Activated CD4-positive, alpha-beta T cell treated with anti-CD3 and anti-CD28 coated beads for 36 hours (primary cell): ENCODE data around the gene GMPPB. TPM values are rescaled to one million over a fixed set of nuclear protein-coding genes. Genes with fewer than 3 reads are reported as not detected.
"Not testable (repeated sequence)": the region's sequence is repeated elsewhere in the genome, so short reads cannot be mapped to it uniquely, and the experiment has no call there.

Source experiments
- ATAC-seq: fragments of 200-7000 bp; cut with Tn5 transposase; one replicate; pipeline ENCODE4 v1.10.0; 2021; ENCODE audit warnings: mild to moderate bottlenecking, moderate library complexity
- CTCF ChIA-PET: fragments of 350-600 bp; sonication (Branson Sonifier 250); formaldehyde crosslinking; loops from one replicate; lab custom pipeline; 2021; ENCODE audit warnings: antibody characterized with exemption; lab: Charles Lee
- POLR2A ChIA-PET: fragments of 350-600 bp; sonication (Branson Sonifier 250); formaldehyde crosslinking; loops from one replicate; lab custom pipeline; 2021; ENCODE audit warnings: antibody characterized with exemption, inconsistent platforms; lab: Charles Lee
- DNase-seq: peaks from one replicate; pipeline ENCODE4 v3.0.0-alpha.2; 2020
- H3K27ac Mint-ChIP-seq: one replicate; pipeline ENCODE4 v1.8.0; 2021; ENCODE audit warnings: mixed read lengths
- H3K27me3 Mint-ChIP-seq: one replicate; pipeline ENCODE4 v1.8.0; 2021; ENCODE audit warnings: mixed read lengths
- H3K36me3 Mint-ChIP-seq: one replicate; pipeline ENCODE4 v1.8.0; 2021; ENCODE audit warnings: low read depth, mixed read lengths
- H3K4me1 Mint-ChIP-seq: one replicate; pipeline ENCODE4 v1.8.0; 2021; ENCODE audit warnings: mixed read lengths
- H3K4me3 Mint-ChIP-seq: one replicate; pipeline ENCODE4 v1.8.0; 2021; ENCODE audit warnings: mild to moderate bottlenecking, moderate library complexity, mixed read lengths
- H3K9me3 Mint-ChIP-seq: one replicate; pipeline ENCODE4 v1.8.0; 2021; ENCODE audit warnings: low read depth, mixed read lengths
- intact Hi-C, 2 experiments: fragments of 100-400 bp; cut with DNase I in 1 of 2; cut with micrococcal nuclease in 1 of 2; formaldehyde crosslinking; loops; one replicate each; pipeline versions ENCODE4 v1.14.2 to v1.15.1; 2022 to 2024; cut with DNase I, micrococcal nuclease
- total RNA-seq, 2 experiments: library from RNA; stranded (reverse); gene quantifications; one replicate each; pipeline ENCODE4 v1.2.3, GENCODE V29; 2021

Gene GMPPB
- total RNA-seq, 2 experiments from 2014 or later, result 21.0 to 32.1 TPM

- Mint-ChIP-seq H3K4me1 (peaks cover 28% of the 10 kb centered on the region), H3K36me3 (peaks cover 5% of the 10 kb centered on the region), H3K4me3 (no peak overlapping the region), H3K9me3 (no peaks in the 10 kb centered on the region), H3K27ac (no peak overlapping the region), H3K27me3 (no peaks in the 10 kb centered on the region)
- DNase-seq, result no peak
- POLR2A ChIA-PET, result no interaction called here
- ATAC-seq, result no peak
- CTCF ChIA-PET, result interaction anchor here (0.8 kb wide), 1 partner anchor 17 kb away, joined by 4 read pairs; no protein-coding TSS in a partner anchor
- intact Hi-C loops, result no loop called here
Observed at GRCh38 chr3:49754536-49754935, 30.8 kb upstream of the GMPPB start.

- no peak for DNase-seq
- no peak overlapping the region for H3K27ac Mint-ChIP-seq
- ATAC-seq, result no peak
- POLR2A ChIA-PET, result no interaction called here
- CTCF ChIA-PET, result no interaction called here
- no peak overlapping the region for H3K4me3 Mint-ChIP-seq
- no peaks in the 10 kb centered on the region for H3K9me3 Mint-ChIP-seq
- H3K27me3 Mint-ChIP-seq, result no peaks in the 10 kb centered on the region
- H3K36me3 Mint-ChIP-seq, result peaks cover 11% of the 10 kb centered on the region
- peaks cover 17% of the 10 kb centered on the region for H3K4me1 Mint-ChIP-seq
- intact Hi-C loops, result no loop called here
Observed at GRCh38 chr3:49751501-49751900, 27.8 kb upstream of the GMPPB start.

- CTCF ChIA-PET, result no interaction called here
- no peak for ATAC-seq
- intact Hi-C loops, result no loop called here
- peaks cover 12% of the 10 kb centered on the region for H3K36me3 Mint-ChIP-seq
- H3K27ac Mint-ChIP-seq, result no peak overlapping the region
- H3K27me3 Mint-ChIP-seq, result no peaks in the 10 kb centered on the region
- no peak overlapping the region for H3K4me3 Mint-ChIP-seq
- POLR2A ChIA-PET, result no interaction called here
- H3K4me1 Mint-ChIP-seq, result peaks cover 11% of the 10 kb centered on the region
- no peaks in the 10 kb centered on the region for H3K9me3 Mint-ChIP-seq
- no peak for DNase-seq
Observed at GRCh38 chr3:49750056-49750455, 26.3 kb upstream of the GMPPB start.

- CTCF ChIA-PET, result interaction anchor here (0.6 to 1.2 kb wide), 5 partner anchors 12 to 257 kb away, joined by 3 read pairs; no protein-coding TSS in a partner anchor
Observed at GRCh38 chr3:49748874-49749273, 25.1 kb upstream of the GMPPB start.

GRCh38 chr3:49747792-49748480 lies 24.2 kb upstream of the GMPPB start:
- DNase-seq, result no peak
- POLR2A ChIA-PET, result no interaction called here
- no peak for ATAC-seq
- Mint-ChIP-seq H3K27ac (no peak overlapping the region), H3K36me3 (peaks cover 10% of the 10 kb centered on the region), H3K4me3 (no peak overlapping the region), H3K4me1 (no peaks in the 10 kb centered on the region), H3K27me3 (no peaks in the 10 kb centered on the region), H3K9me3 (no peaks in the 10 kb centered on the region)
- CTCF ChIA-PET, result interaction anchor here (0.6 to 0.8 kb wide), 3 partner anchors 91 to 257 kb away, joined by 3 read pairs; no protein-coding TSS in a partner anchor
- intact Hi-C loops, result no loop called here

More at GRCh38 chr3:49748874-49749273, 25.1 kb upstream of the GMPPB start:
- H3K27ac Mint-ChIP-seq, H3K27me3 Mint-ChIP-seq, H3K4me1 Mint-ChIP-seq, intact Hi-C loops, ATAC-seq, H3K9me3 Mint-ChIP-seq, DNase-seq, H3K4me3 Mint-ChIP-seq: not testable (repeated sequence)
- peaks cover 12% of the 10 kb centered on the region for H3K36me3 Mint-ChIP-seq
- POLR2A ChIA-PET, result interaction anchor here (0.6 kb wide), 1 partner anchor 120 kb away, joined by 8 read pairs; no protein-coding TSS in a partner anchor

GRCh38 chr3:49745986-49746385 lies 22.2 kb upstream of the GMPPB start:
- no peaks in the 10 kb centered on the region for H3K27me3 Mint-ChIP-seq
- ChIA-PET CTCF (no interaction called here), POLR2A (no interaction called here)
- intact Hi-C loops, result no loop called here
- H3K4me1 Mint-ChIP-seq, result no peaks in the 10 kb centered on the region
- no peak overlapping the region for H3K27ac Mint-ChIP-seq
- H3K4me3 Mint-ChIP-seq, result no peak overlapping the region
- ATAC-seq (no peak), DNase-seq (no peak)
- H3K36me3 Mint-ChIP-seq, result peaks cover 10% of the 10 kb centered on the region
- H3K9me3 Mint-ChIP-seq, result no peaks in the 10 kb centered on the region

- H3K4me3 Mint-ChIP-seq, result no peak overlapping the region
- no peaks in the 10 kb centered on the region for H3K9me3 Mint-ChIP-seq
- H3K4me1 Mint-ChIP-seq, result peaks cover 3% of the 10 kb centered on the region
- H3K36me3 Mint-ChIP-seq, result peaks cover 30% of the 10 kb centered on the region
- H3K27me3 Mint-ChIP-seq, result no peaks in the 10 kb centered on the region
- ATAC-seq (no peak), DNase-seq (no peak)
- ChIA-PET POLR2A (no interaction called here), CTCF (interaction anchor here (0.7 kb wide), 1 partner anchor 13 kb away, joined by 3 read pairs; no protein-coding TSS in a partner anchor)
- peak overlapping the region; percentile 16 for H3K27ac Mint-ChIP-seq
- intact Hi-C loops, result no loop called here
Observed at GRCh38 chr3:49740427-49740826, 16.7 kb upstream of the GMPPB start.

- CTCF ChIA-PET, result interaction anchor here (1.0 kb wide), 1 partner anchor 19 kb away, joined by 3 read pairs; no protein-coding TSS in a partner anchor
Observed at GRCh38 chr3:49738067-49738713, 14.4 kb upstream of the GMPPB start.

GRCh38 chr3:49734752-49735151 lies 11.0 kb upstream of the GMPPB start:
- H3K4me1 Mint-ChIP-seq, result peaks cover 3% of the 10 kb centered on the region
- H3K4me3 Mint-ChIP-seq, result no peak overlapping the region
- H3K27ac Mint-ChIP-seq, result no peak overlapping the region
- DNase-seq (no peak), ATAC-seq (no peak)
- CTCF ChIA-PET, result interaction anchor here (1.4 kb wide), 1 partner anchor 10 kb away, joined by 5 read pairs; no protein-coding TSS in a partner anchor
- POLR2A ChIA-PET, result no interaction called here
- no peaks in the 10 kb centered on the region for H3K9me3 Mint-ChIP-seq
- no peaks in the 10 kb centered on the region for H3K27me3 Mint-ChIP-seq
- peaks cover 45% of the 10 kb centered on the region for H3K36me3 Mint-ChIP-seq
- intact Hi-C loops, result no loop called here

More at GRCh38 chr3:49738067-49738713, 14.4 kb upstream of the GMPPB start:
- no peaks in the 10 kb centered on the region for H3K27me3 Mint-ChIP-seq
- peaks cover 31% of the 10 kb centered on the region for H3K36me3 Mint-ChIP-seq
- POLR2A ChIA-PET, result no interaction called here
- H3K4me1 Mint-ChIP-seq, result peaks cover 3% of the 10 kb centered on the region
- ATAC-seq (no peak), DNase-seq (no peak)
- intact Hi-C loops, result no loop called here
- no peaks in the 10 kb centered on the region for H3K9me3 Mint-ChIP-seq
- no peak overlapping the region for H3K4me3 Mint-ChIP-seq
- H3K27ac Mint-ChIP-seq, result peak overlapping the region; percentile 20

GRCh38 chr3:49733551-49733950 lies 9.8 kb upstream of the GMPPB start:
- DNase-seq, result no peak
- no peaks in the 10 kb centered on the region for H3K27me3 Mint-ChIP-seq
- CTCF ChIA-PET, result interaction anchor here (0.9 to 1.4 kb wide), 2 partner anchors 11 to 33 kb away, joined by 3 to 5 read pairs; no protein-coding TSS in a partner anchor
- no peak for ATAC-seq
- no peak overlapping the region for H3K4me3 Mint-ChIP-seq
- peaks cover under 1% of the 10 kb centered on the region for H3K4me1 Mint-ChIP-seq
- no peaks in the 10 kb centered on the region for H3K9me3 Mint-ChIP-seq
- peaks cover 43% of the 10 kb centered on the region for H3K36me3 Mint-ChIP-seq
- no peak overlapping the region for H3K27ac Mint-ChIP-seq
- intact Hi-C loops, result no loop called here
- POLR2A ChIA-PET, result no interaction called here

- no peaks in the 10 kb centered on the region for H3K27me3 Mint-ChIP-seq
- H3K36me3 Mint-ChIP-seq, result peaks cover 34% of the 10 kb centered on the region
- intact Hi-C loops, result no loop called here
- H3K4me3 Mint-ChIP-seq, result no peak overlapping the region
- no peaks in the 10 kb centered on the region for H3K4me1 Mint-ChIP-seq
- no peak overlapping the region for H3K27ac Mint-ChIP-seq
- ATAC-seq, result no peak
- ChIA-PET POLR2A (no interaction called here), CTCF (no interaction called here)
- DNase-seq, result no peak
- H3K9me3 Mint-ChIP-seq, result no peaks in the 10 kb centered on the region
Observed at GRCh38 chr3:49732597-49732996, 8.8 kb upstream of the GMPPB start.
